ENCODE results near the gene TMCO4. TPM values are rescaled to one million over a fixed set of nuclear protein-coding genes. Genes with fewer than 3 reads are reported as not detected.

TMCO4 gene
- polyA plus RNA-seq, 1 experiment, result 22.0 TPM

GRCh38 chr1:19696820-19697219 is 102.9 kb downstream of the TMCO4 start:
- no peak overlapping the region for H3K4me3 ChIP-seq (ENCODE audit: low read depth, low read length)
- CTCF ChIA-PET, result interaction anchor here (2.0 to 9.7 kb wide), 2 partner anchors 7 to 36 kb away, joined by 11 to 65 read pairs; no protein-coding TSS in a partner anchor
- H3K27me3 ChIP-seq (ENCODE audit: control insufficient read depth, insufficient read depth, low read length), result no peaks in the 10 kb centered on the region
- peaks cover 8% of the 10 kb centered on the region for H3K36me3 ChIP-seq (ENCODE audit: control insufficient read depth, insufficient read depth, low read length)
- no peak for DNase-seq (ENCODE audit: low read depth)
- POLR2A ChIA-PET, result interaction anchor here (0.6 kb wide), 1 partner anchor 10 kb away, joined by 3 read pairs; no protein-coding TSS in a partner anchor
- no peak for TF ChIP-seq CTCF (IDR thresholded peaks at IDR 0.05; ENCODE audit: insufficient read depth, low read depth, low read length)

GRCh38 chr1:19695772-19696171 is 103.9 kb downstream of the TMCO4 start:
- Histone ChIP-seq H3K27me3 (ENCODE audit: control insufficient read depth, insufficient read depth, low read length) (no peaks in the 10 kb centered on the region), H3K4me3 (ENCODE audit: low read depth, low read length) (no peak overlapping the region), H3K36me3 (ENCODE audit: control insufficient read depth, insufficient read depth, low read length) (peaks cover 8% of the 10 kb centered on the region)
- no peak for TF ChIP-seq CTCF (IDR thresholded peaks at IDR 0.05; ENCODE audit: insufficient read depth, low read depth, low read length)
- no peak for DNase-seq (ENCODE audit: low read depth)
- CTCF ChIA-PET, result interaction anchor here (0.5 to 9.7 kb wide), 4 partner anchors 8 to 34 kb away, joined by 3 to 65 read pairs (median 7); no protein-coding TSS in a partner anchor
- POLR2A ChIA-PET, result no interaction called here

- ChIA-PET POLR2A (no interaction called here), CTCF (interaction anchor here (0.9 to 9.7 kb wide), 3 partner anchors 9 to 23 kb away, joined by 3 to 65 read pairs (median 5); no protein-coding TSS in a partner anchor)
- Histone ChIP-seq H3K4me3 (ENCODE audit: low read depth, low read length) (no peak overlapping the region), H3K27me3 (ENCODE audit: control insufficient read depth, insufficient read depth, low read length) (no peaks in the 10 kb centered on the region), H3K36me3 (ENCODE audit: control insufficient read depth, insufficient read depth, low read length) (peaks cover 11% of the 10 kb centered on the region)
- no peak for DNase-seq (ENCODE audit: low read depth)
- no peak for TF ChIP-seq CTCF (IDR thresholded peaks at IDR 0.05; ENCODE audit: insufficient read depth, low read depth, low read length)
These were observed 105.4 kb downstream of the TMCO4 start for GRCh38 chr1:19694298-19694697.

- H3K4me3 ChIP-seq (ENCODE audit: low read depth, low read length), result no peak overlapping the region
- TF ChIP-seq CTCF (IDR thresholded peaks at IDR 0.05; ENCODE audit: insufficient read depth, low read depth, low read length), result no peak
- DNase-seq (ENCODE audit: low read depth), result no peak
- CTCF ChIA-PET, result interaction anchor here (1.3 to 9.7 kb wide), 2 partner anchors 10 to 13 kb away, joined by 3 to 65 read pairs; no protein-coding TSS in a partner anchor
- H3K36me3 ChIP-seq (ENCODE audit: control insufficient read depth, insufficient read depth, low read length), result peaks cover 8% of the 10 kb centered on the region
- no peaks in the 10 kb centered on the region for H3K27me3 ChIP-seq (ENCODE audit: control insufficient read depth, insufficient read depth, low read length)
- POLR2A ChIA-PET, result no interaction called here
These were observed 109.4 kb downstream of the TMCO4 start for GRCh38 chr1:19690342-19690741.

- Histone ChIP-seq H3K4me3 (ENCODE audit: low read depth, low read length) (no peak overlapping the region), H3K36me3 (ENCODE audit: control insufficient read depth, insufficient read depth, low read length) (peaks cover 6% of the 10 kb centered on the region), H3K27me3 (ENCODE audit: control insufficient read depth, insufficient read depth, low read length) (no peaks in the 10 kb centered on the region)
- ChIA-PET POLR2A (no interaction called here), CTCF (interaction anchor here (1.3 to 9.7 kb wide), 2 partner anchors 10 to 14 kb away, joined by 3 to 65 read pairs; no protein-coding TSS in a partner anchor)
- TF ChIP-seq CTCF (IDR thresholded peaks at IDR 0.05; ENCODE audit: insufficient read depth, low read depth, low read length), result no peak
- DNase-seq (ENCODE audit: low read depth), result no peak
These were observed 109.9 kb downstream of the TMCO4 start for GRCh38 chr1:19689856-19690255.
